GM19240 (cell line): ENCODE measurements around the gene CPED1.
"Not testable (repeated sequence)": the region's sequence is repeated elsewhere in the genome, so short reads cannot be mapped to it uniquely, and the experiment has no call there.

Source experiments
- DNase-seq: peaks from one replicate; pipeline ENCODE4 v3.0.0; 2011; ENCODE audit warnings: low spot score; ENCODE audit not compliant: insufficient read length

CPED1 gene

DNA sequence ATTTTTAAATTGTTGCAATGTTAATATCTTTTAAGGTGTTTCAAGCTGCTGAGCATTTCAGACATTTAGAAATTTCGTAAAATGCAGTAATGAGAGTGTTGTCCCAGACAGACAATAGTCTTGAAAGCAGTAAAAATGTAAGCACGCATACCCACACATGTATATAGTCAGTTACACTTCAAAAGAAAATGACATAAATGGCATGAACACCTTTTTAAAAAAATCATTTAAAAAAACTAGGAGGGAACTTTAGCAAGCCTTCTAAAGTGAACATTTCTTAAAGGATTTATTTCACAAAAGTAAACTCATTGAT lies 51.0 kb downstream of the CPED1 start:
- no peak for DNase-seq

DNA sequence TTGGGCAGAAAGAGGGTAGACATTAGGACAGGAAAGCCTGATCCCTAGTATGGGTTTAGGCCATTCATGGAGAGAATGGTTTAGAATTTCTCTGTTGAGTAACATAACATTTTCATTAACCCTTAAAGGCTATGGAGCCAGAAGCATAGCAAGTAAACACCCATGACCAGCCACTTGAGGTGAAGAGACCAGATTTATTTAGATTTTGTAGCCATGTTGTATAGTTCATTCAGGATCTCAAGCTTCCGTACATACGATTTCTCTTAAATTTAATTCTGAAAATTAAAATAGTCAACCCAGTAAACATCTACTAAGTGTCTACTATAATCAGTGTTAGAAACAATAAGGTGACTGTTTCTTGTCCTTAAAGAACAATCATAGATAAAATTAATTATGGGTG lies 51.5 kb downstream of the CPED1 start:
- DNase-seq, result no peak

DNA sequence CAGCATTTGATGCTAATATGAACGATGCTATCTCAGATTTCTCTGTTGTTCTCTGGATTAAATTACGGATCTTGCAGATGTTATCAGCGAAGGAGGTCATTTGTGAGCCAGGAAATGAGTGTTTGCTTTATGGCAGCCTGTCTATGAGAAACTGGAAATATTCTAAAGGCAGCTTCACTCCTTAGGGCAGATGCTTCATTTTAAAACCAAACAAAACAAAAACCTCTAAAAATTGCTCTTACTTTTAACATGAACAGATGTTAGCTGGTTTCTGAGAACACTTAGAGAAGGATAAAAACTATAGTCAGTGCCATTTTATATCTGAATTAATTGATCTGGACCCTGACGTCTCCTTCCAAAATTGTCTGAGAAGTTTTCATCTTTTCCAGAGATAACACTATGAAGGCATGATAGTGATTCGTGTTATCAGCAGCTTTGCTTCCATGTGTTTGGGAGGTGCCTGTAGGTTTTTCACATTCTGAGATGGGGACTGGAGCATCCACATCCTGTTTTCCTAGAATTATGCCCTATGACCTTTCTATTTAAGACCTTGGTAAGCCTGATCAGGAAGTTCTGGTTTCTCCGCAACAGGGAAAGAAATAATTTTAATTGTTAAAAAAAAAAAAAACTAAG lies 53.1 kb downstream of the CPED1 start:
- DNase-seq, result no peak

DNA sequence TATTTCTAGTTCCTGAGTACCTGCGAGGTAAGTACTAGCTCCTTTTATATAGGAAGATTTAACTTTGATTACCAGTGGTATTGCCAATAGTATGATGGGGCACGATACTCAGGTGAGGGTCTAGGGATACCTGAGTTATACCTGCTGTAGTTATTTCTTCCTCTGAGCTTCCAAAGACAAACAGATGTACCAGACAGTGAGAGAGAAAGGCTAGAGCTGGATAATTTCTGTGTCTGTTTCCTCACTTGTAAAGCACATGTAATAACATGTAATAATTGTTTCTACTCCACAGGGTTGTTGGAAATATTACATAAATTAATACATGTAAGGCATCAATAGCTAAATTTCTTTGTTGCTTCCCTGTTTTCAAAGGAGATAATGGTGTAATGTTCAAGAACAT lies 53.7 kb downstream of the CPED1 start:
- no peak for DNase-seq

DNA sequence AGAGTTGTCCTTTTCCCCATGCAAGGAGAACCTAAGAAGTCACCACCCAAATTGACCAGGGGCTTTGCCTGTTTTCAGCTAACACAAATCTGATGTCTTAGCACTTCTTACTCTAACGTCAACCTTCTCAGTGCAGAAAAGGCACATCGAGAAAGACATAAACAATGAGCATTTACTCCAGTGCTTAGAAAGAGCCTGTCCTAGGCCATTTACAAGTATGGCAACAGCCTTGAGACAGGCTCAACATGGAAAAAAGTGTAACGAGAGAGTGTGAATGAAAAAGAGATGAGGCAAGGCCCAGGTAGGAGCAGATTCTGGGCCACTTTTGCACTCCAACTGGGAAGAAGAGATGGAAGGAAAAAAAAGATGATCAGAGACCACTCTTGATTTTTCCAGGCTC lies 54.4 kb downstream of the CPED1 start:
- DNase-seq, result no peak

DNA sequence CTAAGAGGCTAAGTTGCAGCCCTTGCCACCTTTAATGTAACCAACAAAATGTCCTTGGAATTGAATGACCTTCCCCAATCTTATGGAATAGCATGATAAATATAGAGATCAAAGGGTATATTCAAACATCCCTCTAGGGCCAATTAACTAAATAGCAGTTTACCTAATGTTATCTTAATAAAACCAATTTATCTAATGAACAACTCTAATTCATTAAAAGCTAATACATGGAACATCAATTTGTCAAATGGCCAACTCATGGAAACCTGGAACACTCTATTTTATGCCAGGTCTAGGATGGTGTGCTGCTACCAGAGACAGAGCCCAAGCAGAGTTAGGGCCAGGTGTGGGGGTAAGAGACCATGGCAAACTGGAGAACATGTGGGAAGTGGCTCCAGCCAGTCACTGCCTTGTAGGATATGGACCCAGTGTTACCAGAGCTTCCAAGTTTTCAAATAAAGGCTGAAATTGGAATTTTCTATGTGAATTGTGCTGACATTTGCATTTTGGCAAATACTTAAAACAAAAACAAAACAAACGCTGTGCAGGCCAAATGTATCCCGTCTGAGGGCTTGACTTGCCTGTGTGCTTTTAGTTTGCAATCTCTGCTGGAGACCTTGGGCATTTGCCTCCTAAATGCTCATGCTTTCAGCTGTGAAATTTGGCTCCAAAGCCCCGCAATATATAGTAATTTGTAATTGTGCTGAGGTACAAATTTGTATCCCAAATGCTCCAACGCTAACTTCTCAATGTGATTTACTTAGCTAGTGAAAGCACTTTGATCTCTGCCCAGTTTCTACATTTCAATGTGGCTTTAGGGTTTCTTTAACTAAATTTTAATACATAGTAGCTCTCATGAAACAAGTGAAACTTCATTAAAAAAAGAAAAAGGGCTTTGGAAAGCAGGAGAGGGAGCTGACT lies 55.1 kb downstream of the CPED1 start:
- no peak for DNase-seq

DNA sequence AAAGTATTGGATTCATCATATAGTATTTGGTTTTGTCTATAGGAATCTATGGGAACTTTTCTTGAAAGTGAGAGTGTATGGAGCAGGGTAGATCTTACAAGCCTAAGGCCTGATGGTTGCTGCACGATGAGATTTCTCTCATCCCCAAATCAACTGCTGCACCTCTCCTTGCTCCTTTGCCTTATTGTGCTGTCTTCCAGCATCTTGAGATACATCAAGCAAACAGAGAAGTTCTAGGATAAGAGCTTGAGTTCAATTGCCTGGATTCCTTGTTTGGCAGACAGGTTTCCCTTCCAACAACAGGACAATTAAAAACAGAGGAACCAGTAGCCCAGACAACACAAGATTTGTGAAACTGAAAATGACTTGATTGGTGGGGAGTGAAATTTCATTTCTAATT lies 56.6 kb downstream of the CPED1 start:
- no peak for DNase-seq

DNA sequence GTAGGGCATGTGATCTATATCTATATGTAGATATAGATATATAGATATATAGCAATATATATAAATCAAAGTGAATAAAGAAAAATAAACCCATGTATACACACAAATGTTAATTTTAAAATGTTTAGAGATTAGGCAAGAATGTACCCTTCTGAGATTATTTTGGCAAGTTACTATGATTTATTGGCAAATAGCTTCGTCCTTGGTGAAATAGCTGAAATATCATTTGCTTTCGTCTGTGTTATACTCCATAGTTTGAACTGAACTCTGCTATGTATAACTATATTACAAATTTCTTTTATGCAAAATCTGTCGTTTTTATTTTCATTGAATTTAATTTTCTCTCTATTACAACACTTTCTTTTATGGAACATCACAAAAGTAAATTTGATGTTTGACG lies 57.5 kb downstream of the CPED1 start:
- no peak for DNase-seq

DNA sequence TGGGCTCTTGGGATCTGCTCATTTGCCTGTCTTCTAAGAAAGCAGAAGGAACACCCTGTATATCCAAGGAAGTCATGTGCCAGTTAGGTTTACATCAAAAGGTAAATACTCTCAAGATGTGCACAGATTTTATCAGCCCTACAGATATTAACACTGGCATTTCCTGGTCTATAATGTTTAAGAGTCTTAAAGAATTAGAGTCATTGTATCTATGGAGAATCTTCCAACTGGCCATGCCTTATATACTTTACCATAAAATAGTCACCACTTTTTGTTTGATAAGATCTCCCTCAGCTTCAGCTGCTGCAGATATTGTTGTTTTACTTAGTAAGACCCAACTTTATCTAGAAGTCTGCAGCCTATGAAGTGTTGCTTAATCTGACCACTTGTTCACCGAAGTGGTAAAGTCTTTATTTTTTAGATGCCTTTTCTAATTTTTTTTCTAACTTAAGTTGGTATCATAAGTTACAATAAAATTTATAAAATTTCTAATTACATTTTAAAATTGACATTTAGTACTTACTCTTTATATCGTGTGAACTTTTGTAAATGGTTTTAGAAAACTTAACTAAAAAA lies 58.5 kb downstream of the CPED1 start:
- no peak for DNase-seq

DNA sequence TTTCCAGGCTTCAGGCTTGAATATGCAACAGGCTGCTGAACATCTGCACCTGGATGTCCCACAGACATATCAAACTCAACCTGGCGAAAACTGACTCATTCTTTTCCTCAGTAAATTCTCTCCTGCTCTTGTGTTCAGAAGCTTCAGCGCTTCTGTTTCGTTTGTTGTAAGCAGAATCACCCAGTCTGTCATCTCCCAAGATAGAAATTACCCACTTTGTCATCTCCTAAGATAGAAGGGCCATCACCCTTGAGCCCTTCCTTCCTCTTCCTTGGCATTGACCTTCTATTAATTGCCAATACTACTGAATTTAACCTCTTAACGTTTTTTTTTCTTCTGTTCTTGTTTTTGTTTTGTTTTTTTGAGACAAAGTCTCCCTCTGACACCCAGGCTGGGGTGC lies 59.7 kb downstream of the CPED1 start:
- no peak for DNase-seq

DNA sequence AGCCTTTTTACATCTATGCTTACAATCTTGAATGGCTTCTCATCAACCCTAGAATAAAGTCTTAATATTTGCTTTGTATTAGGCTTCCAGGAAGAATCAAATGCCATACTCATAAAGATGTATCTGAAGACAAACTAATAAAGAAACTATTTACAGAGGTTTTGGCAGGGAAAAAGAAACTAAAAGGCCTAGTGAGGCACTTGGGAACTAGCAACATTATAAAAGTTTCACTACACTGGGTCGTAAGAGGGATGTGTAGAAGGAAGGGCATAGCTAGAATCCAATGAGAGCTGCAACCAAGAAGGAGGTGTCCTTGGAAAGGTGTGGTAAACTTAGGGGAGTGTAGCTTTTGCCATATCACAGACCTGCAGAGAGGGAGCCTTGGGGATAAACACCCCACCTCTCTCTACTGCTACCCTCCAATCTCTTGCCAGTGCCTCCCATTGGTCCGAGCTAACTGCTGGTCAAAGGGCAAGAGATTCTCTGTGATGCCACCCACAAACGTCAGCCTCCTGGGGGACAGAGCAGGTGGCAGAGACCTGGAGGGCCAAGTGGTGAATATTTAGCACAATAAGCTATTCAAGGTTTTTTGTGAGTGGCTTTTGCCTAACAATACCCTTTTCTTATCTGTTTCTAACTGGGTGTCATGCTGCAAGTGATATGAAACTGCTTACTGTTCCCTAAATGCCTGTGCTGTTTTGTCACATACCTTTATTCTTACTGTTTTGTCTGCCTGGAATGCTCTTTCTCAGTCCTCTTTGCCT lies 60.7 kb downstream of the CPED1 start:
- no peak for DNase-seq

DNA sequence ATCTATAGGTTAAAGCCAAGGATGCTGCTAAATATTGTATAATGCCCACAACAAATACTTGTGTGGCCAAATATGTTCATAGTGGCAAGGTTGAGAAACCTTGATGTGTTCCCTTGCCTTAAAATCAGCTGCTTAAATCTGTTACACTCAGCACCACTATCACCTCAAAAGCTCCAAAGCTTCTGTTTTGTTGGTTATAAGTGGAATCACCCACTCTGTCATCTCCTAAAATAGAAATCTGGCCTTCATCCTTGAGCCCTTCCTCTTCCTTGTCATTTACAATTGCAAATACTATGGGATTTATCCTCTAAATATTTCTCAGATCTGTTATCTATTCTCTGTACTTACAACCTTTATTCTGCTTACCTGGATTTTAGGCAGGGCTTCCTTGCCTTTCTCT lies 61.4 kb downstream of the CPED1 start:
- DNase-seq, result no peak

DNA sequence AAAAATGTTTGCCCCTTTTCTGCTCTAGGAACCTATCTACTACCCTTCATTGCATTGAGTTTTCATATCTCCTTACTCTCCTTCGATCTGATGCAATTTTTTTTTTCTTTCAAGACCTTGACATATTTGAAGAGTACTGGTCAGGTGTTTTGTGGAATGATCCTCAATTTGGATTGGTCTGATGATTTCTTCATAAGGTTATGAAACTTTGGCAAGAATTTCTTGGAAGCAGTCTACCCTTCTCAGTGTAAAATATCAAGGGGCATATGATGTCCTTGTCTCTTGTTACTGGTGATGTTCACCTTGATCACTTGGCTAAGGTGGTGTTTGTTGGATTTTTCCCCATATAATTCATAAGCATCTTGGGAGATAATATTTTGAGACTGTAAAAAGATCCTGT lies 64.7 kb downstream of the CPED1 start:
- DNase-seq, result no peak

DNA sequence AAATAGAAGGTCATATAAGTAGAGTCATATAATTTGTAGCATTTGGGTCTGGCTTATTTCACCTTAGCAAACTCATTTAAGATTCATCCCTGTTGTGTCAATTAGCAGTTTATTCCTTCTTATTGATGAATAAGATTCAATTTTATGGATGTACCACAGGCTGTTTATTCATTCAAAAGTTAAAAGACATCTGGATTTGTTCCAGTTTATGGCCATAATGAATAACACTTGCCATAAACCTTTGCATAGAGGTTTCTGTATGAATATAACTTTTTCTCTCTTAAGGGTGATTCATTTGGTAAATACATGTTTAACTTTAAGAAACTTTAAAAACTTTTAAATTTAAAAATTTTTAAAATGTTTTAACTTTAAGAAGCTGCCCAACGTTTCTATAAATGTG lies 66.4 kb downstream of the CPED1 start:
- no peak for DNase-seq

DNA sequence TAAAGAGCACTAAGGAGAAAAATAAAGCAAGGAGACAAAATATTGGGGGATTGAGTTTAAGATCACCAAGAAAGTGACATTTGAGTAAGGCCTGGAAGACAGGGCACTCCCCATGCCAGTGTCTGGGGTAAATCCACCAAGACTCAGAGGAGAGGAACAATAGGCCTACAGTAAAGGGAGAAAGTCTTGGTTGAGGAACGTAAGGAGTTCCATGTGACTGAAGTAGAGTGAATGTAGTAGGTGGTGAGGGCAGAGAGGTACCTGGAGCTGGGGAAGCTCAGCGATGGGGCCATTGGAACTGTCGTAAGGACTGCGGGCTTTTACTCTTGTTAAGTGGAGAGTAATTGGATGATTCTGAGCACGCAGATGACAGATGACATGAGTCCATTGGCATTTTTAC lies 69.4 kb downstream of the CPED1 start:
- no peak for DNase-seq

DNA sequence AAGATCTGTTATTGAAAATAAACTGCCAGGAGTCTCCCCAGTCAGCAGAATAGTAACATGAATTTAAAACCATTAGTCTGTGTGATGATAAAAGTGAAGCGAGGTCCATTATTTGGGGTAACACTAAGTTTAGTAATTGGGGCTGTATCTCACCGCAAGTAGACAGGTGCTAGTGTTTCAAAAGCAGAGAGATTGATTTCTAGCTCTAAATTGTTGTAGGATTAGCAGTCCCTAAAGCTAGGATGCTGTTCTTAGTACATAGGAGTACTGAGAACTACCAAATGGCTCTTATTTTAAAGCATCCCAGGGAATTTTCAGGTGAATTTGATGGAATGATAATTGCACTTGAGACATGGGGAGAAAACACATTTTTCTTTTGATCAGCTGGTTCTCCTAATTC lies 70.5 kb downstream of the CPED1 start:
- DNase-seq, result no peak

DNA sequence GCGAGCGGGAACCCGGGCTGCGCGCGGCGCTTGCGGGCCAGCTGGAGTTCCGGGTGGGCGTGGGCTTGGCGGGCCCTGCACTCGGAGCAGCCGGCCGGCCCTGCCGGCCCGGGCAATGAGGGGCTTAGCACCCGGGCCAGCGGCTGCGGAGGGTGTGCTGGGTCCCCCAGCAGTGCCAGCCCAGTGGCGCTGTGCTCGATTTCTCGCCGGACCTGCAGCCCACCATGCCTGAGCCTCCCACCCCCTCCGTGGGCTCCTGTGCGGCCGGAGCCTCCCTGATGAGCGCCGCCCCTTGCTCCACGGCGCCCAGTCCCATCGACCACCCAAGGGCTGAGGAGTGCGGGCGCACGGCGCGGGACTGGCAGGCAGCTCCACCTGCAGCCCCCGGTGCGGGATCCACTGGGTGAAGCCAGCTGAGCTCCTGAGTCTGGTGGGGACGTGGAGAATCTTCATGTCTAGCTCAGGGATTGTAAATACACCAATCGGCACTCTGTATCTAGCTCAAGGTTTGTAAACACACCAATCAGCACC lies 71.5 kb downstream of the CPED1 start:
- DNase-seq, result not testable (repeated sequence)

DNA sequence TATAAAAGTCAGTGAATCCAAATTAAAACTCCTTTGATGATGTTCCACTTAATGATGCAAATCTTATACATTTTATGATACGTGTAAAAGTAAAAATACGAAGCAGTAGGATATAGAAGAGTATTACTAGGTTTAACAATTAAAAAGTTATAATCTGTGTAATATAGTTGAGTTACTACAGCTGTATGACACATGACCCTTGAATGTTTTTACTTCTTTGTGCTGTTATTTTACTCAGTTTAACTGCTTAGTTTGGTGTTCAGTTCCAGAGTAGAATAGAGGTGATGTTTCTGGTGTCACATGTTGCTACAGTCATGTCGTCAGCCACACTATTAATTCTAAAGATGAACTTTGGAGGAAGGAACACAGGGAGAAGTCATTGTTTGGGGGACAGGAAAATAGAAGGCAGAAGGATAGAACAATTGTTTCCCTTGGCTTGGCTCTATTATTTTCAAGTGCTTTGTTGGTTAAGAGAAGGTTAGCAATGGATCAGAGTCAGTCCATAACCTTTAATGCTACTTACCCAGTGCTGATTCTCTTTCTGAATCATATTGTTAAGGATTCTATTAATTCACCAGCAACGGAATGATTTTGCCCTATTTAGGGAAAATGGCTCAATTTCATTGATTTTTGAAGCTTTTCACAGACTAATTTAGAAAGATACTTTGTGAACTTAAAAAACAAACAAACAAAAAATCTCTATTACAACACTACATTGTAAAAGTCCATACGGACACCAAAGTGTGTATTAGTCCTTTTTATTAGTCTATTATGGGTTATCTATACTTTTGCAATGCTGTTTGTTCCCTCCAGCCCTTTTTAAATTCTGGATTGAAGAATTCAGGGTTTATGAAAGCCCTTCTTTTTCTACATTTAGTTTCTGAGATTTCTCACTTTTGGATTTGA lies 73.4 kb downstream of the CPED1 start:
- no peak for DNase-seq

DNA sequence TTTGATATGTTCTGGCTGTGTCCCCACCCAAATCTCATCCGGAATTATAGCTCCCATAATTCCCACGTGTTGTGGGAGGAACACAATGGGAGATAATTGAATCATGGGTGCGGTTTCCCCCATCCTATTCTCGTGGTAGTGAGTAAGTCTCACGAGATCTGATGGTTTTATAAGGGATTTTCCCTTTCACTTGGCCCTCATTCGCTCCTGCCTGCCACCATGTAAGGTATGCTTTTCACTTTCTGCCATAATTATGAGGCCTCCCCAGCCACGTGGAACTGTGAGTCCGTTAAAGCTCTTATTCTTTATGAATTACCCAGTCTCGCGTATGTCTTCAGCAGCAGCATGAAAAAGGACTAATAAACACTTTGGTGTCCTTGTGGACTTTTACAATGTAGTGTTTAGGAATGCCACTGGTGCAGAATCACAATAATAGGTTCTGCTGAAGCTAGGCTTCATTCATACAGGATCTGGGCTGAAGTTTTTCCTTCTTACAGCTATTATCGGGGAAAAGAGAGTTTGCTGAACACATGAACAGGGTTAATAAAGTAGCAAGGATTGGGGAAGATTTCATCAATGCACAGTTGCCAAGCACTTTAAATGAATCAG lies 74.3 kb downstream of the CPED1 start:
- no peak for DNase-seq

DNA sequence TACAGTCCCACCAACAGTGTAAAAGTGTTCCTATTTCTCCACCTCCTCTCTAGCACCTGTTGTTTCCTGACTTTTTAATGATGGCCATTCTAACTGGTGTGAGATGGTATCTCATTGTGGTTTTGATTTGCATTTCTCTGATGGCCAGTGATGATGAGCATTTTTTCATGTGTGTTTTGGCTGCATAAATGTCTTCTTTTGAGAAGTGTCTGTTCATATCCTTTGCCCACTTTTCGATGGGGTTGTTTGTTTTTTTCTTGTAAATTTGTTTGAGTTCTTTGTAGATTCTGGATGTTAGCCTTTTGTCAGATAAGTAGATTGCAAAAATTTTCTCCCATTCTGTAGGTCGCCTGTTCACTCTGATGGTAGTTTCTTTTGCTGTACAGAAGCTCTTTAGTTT lies 79.2 kb downstream of the CPED1 start:
- not testable (repeated sequence) for DNase-seq
